ENCODE results near the gene VPS26B.

The VPS26B gene

GRCh38 chr11:134200688-134201087, 23.8 kb upstream of the VPS26B start:
- TF ChIP-seq, protein P1, sequence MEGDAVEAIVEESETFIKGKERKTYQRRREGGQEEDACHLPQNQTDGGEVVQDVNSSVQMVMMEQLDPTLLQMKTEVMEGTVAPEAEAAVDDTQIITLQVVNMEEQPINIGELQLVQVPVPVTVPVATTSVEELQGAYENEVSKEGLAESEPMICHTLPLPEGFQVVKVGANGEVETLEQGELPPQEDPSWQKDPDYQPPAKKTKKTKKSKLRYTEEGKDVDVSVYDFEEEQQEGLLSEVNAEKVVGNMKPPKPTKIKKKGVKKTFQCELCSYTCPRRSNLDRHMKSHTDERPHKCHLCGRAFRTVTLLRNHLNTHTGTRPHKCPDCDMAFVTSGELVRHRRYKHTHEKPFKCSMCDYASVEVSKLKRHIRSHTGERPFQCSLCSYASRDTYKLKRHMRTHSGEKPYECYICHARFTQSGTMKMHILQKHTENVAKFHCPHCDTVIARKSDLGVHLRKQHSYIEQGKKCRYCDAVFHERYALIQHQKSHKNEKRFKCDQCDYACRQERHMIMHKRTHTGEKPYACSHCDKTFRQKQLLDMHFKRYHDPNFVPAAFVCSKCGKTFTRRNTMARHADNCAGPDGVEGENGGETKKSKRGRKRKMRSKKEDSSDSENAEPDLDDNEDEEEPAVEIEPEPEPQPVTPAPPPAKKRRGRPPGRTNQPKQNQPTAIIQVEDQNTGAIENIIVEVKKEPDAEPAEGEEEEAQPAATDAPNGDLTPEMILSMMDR (conservative IDR thresholded peaks at IDR 0.05), result no peak
- TF ChIP-seq ZFX (IDR thresholded peaks at IDR 0.05), result no peak
- no peak overlapping the region for H3K27ac ChIP-seq

DNA sequence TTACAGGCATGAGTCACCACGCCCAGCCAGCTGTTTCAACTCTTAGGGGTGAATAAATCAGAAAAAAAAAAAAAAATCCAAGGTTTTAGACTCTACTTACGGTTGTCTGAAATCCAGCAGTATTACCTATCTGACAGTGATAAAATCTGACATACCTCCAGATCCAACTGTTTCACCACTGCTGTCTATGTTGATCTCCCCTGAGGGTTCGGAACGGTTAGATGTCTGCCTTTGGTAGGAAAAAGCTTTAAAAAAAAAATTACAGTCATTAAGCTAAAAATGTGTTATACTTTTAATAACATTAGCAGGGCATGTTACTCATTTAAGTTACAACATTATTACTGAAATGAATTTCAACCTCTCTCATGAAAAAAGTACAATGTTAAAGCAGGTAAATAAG, 21.8 kb upstream of the VPS26B start:
- no peak overlapping the region for H3K27ac ChIP-seq
- TF ChIP-seq ZFX (IDR thresholded peaks at IDR 0.05), result no peak
- TF ChIP-seq, protein P1 (conservative IDR thresholded peaks at IDR 0.05), result no peak

DNA sequence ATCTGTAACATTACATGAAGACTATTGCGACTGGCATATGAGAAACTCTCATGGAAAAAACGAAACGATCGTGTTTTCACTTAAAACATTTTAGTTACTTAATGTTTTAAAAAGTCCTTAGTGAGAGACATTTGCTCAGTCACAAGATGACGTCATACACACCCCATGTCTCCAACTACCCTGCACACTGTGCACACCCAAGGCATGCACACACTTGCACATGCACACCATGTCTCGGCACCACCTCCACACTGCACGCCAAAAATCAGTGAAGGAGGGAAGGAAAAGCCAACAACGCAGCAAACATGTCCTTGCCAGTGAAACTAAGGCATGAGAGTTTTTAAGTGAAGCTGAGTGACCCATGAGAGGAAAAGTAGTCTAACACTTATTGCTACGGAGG, 18.7 kb upstream of the VPS26B start:
- H3K27ac ChIP-seq, result no peak overlapping the region
- TF ChIP-seq ZFX (IDR thresholded peaks at IDR 0.05), result no peak
- TF ChIP-seq, protein P1 (conservative IDR thresholded peaks at IDR 0.05), result no peak

GRCh38 chr11:134206185-134206584, 18.3 kb upstream of the VPS26B start:
- TF ChIP-seq, protein P1 (conservative IDR thresholded peaks at IDR 0.05), result no peak
- TF ChIP-seq ZFX (IDR thresholded peaks at IDR 0.05), result no peak
- no peak overlapping the region for H3K27ac ChIP-seq

DNA sequence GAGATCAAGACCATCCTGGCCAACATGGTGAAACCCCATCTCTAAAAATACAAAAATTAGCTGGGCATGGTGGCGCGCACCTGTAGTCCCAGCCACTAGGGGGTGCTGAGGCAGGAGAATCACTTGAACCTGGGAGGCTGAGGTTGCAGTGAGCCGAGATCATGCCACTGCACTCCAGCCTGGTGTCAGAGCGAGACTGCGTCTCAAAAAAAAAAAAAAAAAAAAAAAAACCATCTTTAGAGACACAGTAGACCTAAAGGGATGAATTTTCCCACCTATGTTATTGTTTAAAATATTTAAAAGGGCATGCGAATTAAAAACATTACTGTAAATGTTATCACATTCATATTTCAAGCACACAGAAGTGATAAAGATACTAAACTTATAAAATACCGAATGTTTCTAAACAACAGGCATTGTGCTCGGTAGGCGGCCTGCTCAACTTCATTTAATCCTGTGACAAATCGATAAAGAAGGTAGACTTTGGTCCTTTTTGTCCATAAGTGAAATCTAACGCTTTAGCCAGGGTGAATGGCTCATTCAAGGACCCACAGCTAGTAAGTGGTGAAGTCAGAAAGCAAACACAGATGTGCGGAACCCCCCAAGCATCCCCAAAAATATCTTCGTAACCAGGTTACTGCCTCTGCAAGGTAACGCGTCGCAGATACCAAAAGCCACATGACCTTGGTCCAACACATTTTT, 16.8 kb upstream of the VPS26B start:
- TF ChIP-seq ZFX (IDR thresholded peaks at IDR 0.05), result no peak
- TF ChIP-seq, protein P1 (conservative IDR thresholded peaks at IDR 0.05), result peak; percentile 94
- no peak overlapping the region for H3K27ac ChIP-seq

DNA sequence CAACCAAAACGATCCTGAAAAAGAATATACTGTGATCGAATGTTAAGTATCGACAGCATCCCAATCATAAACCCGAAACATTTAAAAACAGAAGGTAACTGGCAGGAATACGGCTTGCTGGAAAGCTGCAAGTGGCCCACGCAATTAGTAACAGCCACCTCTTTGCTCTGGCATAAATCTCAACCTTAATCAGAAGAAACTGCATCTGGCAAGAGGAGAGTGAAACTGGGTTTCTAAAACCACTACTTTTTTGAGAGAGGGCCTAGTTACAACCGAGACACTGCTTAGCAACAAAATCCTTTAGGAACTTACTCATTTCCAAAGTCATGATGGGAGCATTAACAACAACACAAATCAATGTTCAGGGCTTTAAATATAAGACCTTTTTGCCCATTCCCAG, 8.6 kb upstream of the VPS26B start:
- TF ChIP-seq, protein P1 (conservative IDR thresholded peaks at IDR 0.05), result no peak
- TF ChIP-seq ZFX (IDR thresholded peaks at IDR 0.05), result no peak
- H3K27ac ChIP-seq, result no peak overlapping the region

DNA sequence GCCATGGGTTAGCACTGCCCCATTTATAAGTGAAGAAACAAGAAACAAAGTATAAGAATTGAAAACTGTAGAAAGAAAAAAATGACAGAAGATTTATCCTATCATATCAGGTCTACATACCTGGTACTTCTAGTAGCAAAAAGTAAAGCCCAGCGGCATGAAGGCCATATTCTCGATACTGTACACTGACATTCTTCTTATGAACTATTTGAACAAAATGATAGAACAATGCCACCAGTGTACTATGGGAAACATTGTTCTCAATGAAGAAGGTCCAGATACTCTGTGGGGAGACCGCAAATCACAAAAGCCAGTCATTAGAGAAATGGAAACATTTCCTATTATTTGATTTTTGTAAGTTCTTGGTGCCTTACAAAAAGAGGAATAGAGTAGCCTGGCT, 7.7 kb upstream of the VPS26B start:
- no peak for TF ChIP-seq ZFX (IDR thresholded peaks at IDR 0.05)
- TF ChIP-seq, protein P1 (conservative IDR thresholded peaks at IDR 0.05), result no peak
- H3K27ac ChIP-seq, result no peak overlapping the region
